ENCODE measurements around the gene MAP3K5.

The MAP3K5 gene

GRCh38 chr6:136547336-136547735 lies 244.9 kb downstream of the MAP3K5 start:
- TF ChIP-seq Cebpa-rat (IDR thresholded peaks at IDR 0.05): no peak
- Histone ChIP-seq H3K27me3 (peaks cover 42 to 48% (median 43%) of the 10 kb centered on the region in 11 experiments), H3K4me1 (peaks cover 12 to 22% (median 17%) of the 10 kb centered on the region in 10 experiments), H3K4me3 (no peak overlapping the region), H4K20me1 (peaks cover 0 to 28% (median 12%) of the 10 kb centered on the region in 11 experiments; a peak in 13 of 22 replicates), H3K4me2 (no peak overlapping the region), H3K9me3 (replicated peaks in 1 of 11) (peaks cover 0 to 9% (median 0%) of the 10 kb centered on the region in 11 experiments; a peak in 1 of 22 replicates), H3K9ac (no peak overlapping the region), H3K36me3 (no peaks in the 10 kb centered on the region), H3K27ac (no peak overlapping the region)

- Histone ChIP-seq H3K27me3 (peaks cover 32 to 38% (median 33%) of the 10 kb centered on the region in 11 experiments), H3K4me2 (no peak overlapping the region), H3K4me1 (peaks cover 12 to 21% (median 17%) of the 10 kb centered on the region in 10 experiments), H3K9ac (no peak overlapping the region), H3K27ac (no peak overlapping the region), H3K36me3 (no peaks in the 10 kb centered on the region), H3K9me3 (replicated peaks in 1 of 11) (peaks cover 0 to 9% (median 0%) of the 10 kb centered on the region in 11 experiments; a peak in 1 of 22 replicates), H3K4me3 (no peak overlapping the region), H4K20me1 (peaks cover 0 to 28% (median 12%) of the 10 kb centered on the region in 11 experiments; a peak in 13 of 22 replicates)
- no peak for TF ChIP-seq Cebpa-rat (IDR thresholded peaks at IDR 0.05)
These were observed 245.9 kb downstream of the MAP3K5 start for GRCh38 chr6:136546331-136546730.

DNA sequence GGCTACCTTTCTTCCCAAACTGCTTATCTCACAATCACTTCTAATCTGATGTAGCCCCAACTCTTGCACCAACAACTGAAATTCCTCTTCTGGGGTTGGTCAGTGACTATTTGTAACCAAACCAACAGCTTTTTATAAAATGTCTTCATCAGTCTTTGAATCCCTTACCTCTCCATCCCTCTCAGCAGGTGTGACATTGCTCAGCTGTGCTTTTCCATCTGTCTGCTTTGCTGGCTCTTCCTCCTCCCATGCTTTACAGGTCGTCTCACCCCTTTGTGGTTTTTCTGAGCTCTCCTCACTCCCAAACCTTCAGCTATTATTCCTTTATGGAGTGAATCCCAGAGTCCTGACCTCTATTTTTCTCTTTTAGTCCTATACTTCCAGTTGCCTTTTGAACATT lies 248.0 kb downstream of the MAP3K5 start:
- no peak overlapping the region for H3K4me2 ChIP-seq
- H3K27me3 ChIP-seq: peaks cover 12 to 17% (median 13%) of the 10 kb centered on the region in 11 experiments
- no peak overlapping the region for H3K4me3 ChIP-seq
- H3K9ac ChIP-seq: no peak overlapping the region
- TF ChIP-seq Cebpa-rat (IDR thresholded peaks at IDR 0.05): no peak
- H3K9me3 ChIP-seq (replicated peaks in 1 of 11): no peaks in the 10 kb centered on the region
- peaks cover 0 to 3% (median 0%) of the 10 kb centered on the region in 10 experiments; a peak in 7 of 20 replicates for H3K4me1 ChIP-seq
- no peaks in the 10 kb centered on the region for H3K36me3 ChIP-seq
- peaks cover 0 to 8% (median 2%) of the 10 kb centered on the region in 11 experiments; a peak in 10 of 22 replicates for H4K20me1 ChIP-seq
- no peak overlapping the region for H3K27ac ChIP-seq

GRCh38 chr6:136541395-136541794 lies 250.9 kb downstream of the MAP3K5 start:
- no peaks in the 10 kb centered on the region for H4K20me1 ChIP-seq
- no peaks in the 10 kb centered on the region for H3K27me3 ChIP-seq
- TF ChIP-seq Cebpa-rat (IDR thresholded peaks at IDR 0.05): no peak
- no peak overlapping the region for H3K9ac ChIP-seq
- no peaks in the 10 kb centered on the region for H3K4me1 ChIP-seq
- H3K27ac ChIP-seq: no peak overlapping the region
- H3K36me3 ChIP-seq: no peaks in the 10 kb centered on the region
- no peak overlapping the region for H3K4me3 ChIP-seq
- no peaks in the 10 kb centered on the region for H3K9me3 ChIP-seq (replicated peaks in 1 of 11)
- H3K4me2 ChIP-seq: no peak overlapping the region

GRCh38 chr6:136539967-136540652 lies 252.2 kb downstream of the MAP3K5 start:
- no peaks in the 10 kb centered on the region for H3K36me3 ChIP-seq
- H4K20me1 ChIP-seq: no peaks in the 10 kb centered on the region
- H3K27me3 ChIP-seq: no peaks in the 10 kb centered on the region
- no peak overlapping the region for H3K4me3 ChIP-seq
- no peak overlapping the region for H3K4me2 ChIP-seq
- TF ChIP-seq Cebpa-rat (IDR thresholded peaks at IDR 0.05): no peak
- H3K27ac ChIP-seq: no peak overlapping the region
- H3K9me3 ChIP-seq (replicated peaks in 1 of 11): no peaks in the 10 kb centered on the region
- no peak overlapping the region for H3K9ac ChIP-seq
- H3K4me1 ChIP-seq: no peaks in the 10 kb centered on the region

- Histone ChIP-seq H3K9ac (no peak overlapping the region), H3K9me3 (replicated peaks in 1 of 11) (no peaks in the 10 kb centered on the region), H3K27ac (no peak overlapping the region), H3K4me3 (no peak overlapping the region), H3K4me2 (no peak overlapping the region), H4K20me1 (no peaks in the 10 kb centered on the region), H3K36me3 (no peaks in the 10 kb centered on the region), H3K4me1 (no peaks in the 10 kb centered on the region), H3K27me3 (no peaks in the 10 kb centered on the region)
- TF ChIP-seq Cebpa-rat (IDR thresholded peaks at IDR 0.05): no peak
These were observed 253.4 kb downstream of the MAP3K5 start for GRCh38 chr6:136538836-136539235.

DNA sequence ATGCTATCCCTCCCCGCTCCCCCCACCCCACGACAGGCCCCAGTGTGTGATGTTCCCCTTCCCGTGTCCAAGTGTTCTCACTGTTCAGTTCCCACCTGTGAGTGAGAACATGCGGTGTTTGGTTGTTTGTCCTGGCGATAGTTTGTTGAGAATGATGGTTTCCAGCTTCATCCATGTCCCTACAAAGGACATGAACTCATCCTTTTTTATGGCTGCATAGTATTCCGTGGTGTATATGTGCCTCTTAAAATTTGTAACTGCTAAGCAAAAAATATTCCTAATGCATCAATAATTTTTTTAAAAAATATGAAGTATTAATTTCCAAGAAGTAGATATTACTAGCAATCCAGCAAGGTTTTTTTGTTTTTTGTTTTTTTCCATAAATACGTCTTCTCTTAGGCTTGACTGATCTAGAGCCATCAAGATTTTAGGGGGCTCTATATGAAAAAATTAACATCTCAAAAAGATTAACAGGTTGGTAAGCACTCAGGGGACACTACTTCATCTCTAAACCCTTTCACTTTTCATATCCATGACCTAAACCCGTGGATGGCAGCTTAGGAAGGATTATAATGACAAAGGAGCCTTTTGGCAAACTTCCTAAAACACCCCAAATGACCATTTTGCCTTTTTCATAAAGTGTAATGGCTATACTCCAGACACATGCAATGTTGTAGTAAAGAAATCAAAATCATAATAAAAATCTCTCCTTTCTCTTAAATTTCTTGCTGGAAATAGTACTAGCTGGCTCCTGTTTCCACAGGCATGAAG lies 256.2 kb downstream of the MAP3K5 start:
- no peak for TF ChIP-seq Cebpa-rat (IDR thresholded peaks at IDR 0.05)
- Histone ChIP-seq H3K27ac (no peak overlapping the region), H3K9me3 (replicated peaks in 1 of 11) (no peaks in the 10 kb centered on the region), H3K27me3 (no peaks in the 10 kb centered on the region), H3K4me2 (no peak overlapping the region), H3K9ac (no peak overlapping the region), H3K4me3 (no peak overlapping the region), H3K36me3 (no peaks in the 10 kb centered on the region), H4K20me1 (no peaks in the 10 kb centered on the region), H3K4me1 (no peaks in the 10 kb centered on the region)

- Histone ChIP-seq H3K27me3 (no peaks in the 10 kb centered on the region), H3K9ac (no peak overlapping the region), H3K27ac (no peak overlapping the region), H3K36me3 (no peaks in the 10 kb centered on the region), H4K20me1 (no peaks in the 10 kb centered on the region), H3K9me3 (replicated peaks in 1 of 11) (no peaks in the 10 kb centered on the region), H3K4me3 (no peak overlapping the region), H3K4me2 (no peak overlapping the region), H3K4me1 (no peaks in the 10 kb centered on the region)
- no peak for TF ChIP-seq Cebpa-rat (IDR thresholded peaks at IDR 0.05)
These were observed 257.1 kb downstream of the MAP3K5 start for GRCh38 chr6:136535017-136535765.

DNA sequence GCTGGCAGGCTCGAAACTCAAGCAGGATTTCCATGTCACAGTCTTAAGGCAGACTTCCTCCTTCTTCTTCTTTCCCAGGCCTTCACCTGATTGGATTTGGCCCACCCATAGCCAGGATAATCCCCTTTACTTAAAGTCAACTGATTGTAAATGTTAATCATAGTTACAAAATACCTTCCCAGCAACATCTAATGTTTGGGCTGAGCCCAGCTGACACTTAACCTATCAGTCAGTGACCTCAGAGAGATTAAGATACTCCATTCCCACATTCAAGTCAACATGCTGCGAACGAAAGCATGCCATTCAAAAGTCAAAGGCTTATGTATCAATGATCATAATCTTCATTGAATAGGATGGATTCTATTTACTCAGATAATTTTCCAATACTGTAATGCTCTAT lies 258.0 kb downstream of the MAP3K5 start:
- H3K9ac ChIP-seq: no peak overlapping the region
- no peak overlapping the region for H3K4me2 ChIP-seq
- no peak for TF ChIP-seq Cebpa-rat (IDR thresholded peaks at IDR 0.05)
- H3K9me3 ChIP-seq (replicated peaks in 1 of 11): peaks cover 0 to 2% (median 0%) of the 10 kb centered on the region in 11 experiments; a peak in 1 of 22 replicates
- no peaks in the 10 kb centered on the region for H3K27me3 ChIP-seq
- no peak overlapping the region for H3K4me3 ChIP-seq
- no peak overlapping the region for H3K27ac ChIP-seq
- no peaks in the 10 kb centered on the region for H4K20me1 ChIP-seq
- no peaks in the 10 kb centered on the region for H3K4me1 ChIP-seq
- no peaks in the 10 kb centered on the region for H3K36me3 ChIP-seq
